Thyroid gland (tissue), 4 donors: Measurements from ENCODE around the gene SHISA7.

Source experiments
- CTCF ChIP-seq, 6 experiments: fragments of 200-600 bp in 3 of 6; fragments of 450-650 bp in 3 of 6; sonication (generic) in 3 of 6; IDR thresholded peaks; one replicate each; pipeline ENCODE4 v1.5.1; 2016 to 2019; ENCODE audit warnings: antibody characterized with exemption in 6 of 6, mild to moderate bottlenecking in 2 of 6, inconsistent platforms in 1 of 6, moderate library complexity in 1 of 6
- POLR2A ChIP-seq, 2 donors: fragments of 450-650 bp; IDR thresholded peaks; one replicate each; pipeline ENCODE4 v1.6.1; 2017; ENCODE audit warnings: antibody characterized with exemption in 2 of 2, mild to moderate bottlenecking in 2 of 2, moderate library complexity in 1 of 2

DNA sequence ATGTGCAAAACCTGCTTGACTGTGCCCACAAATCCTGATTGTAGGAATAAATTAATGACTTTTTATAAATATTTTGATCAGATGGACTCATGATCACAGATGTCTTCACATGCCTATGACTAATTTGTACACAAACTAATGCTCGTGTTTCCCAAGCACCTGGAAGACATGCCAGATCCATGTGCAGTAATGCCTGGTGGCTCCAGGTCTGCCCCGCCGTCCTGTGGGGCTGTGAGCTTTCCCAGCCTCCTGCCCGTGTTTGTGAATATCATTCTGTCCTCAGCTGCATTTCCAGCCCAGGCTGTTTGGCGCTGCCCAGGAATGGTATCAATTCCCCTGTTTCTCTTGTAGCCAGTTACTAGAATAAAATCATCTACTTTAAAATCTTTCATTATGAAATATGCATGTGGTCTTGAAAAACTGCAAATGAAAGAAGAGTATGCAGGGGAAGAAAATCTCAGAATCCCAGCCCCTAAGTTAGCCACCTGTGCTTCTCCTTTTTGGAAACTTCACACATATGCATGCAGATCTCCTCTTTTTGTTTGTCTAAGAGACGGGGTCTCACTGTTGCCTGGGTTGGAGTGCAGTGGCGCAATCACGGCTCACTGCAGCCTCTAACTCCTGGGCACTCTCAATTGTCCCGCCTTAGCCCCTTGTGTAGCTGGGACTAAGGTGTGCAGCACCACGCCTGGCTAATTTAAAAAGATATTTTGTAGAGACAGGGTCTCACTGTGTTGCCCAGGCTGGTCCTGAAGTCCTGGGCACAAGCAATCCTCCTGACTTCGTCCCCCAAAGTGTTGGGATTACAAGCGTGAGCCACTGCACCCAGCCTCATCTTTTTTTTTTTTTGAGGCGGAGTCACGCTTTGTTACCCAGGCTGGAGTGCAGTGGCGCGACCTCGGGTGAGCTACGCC lies 51.1 kb downstream of the SHISA7 start:
- TF ChIP-seq CTCF (IDR thresholded peaks at IDR 0.05) (no peak), POLR2A (IDR thresholded peaks at IDR 0.05) (no peak)
